Kasumi-1 (cell line): Measurements from ENCODE around the gene MCF2L2.
"Not testable (repeated sequence)": the region's sequence is repeated elsewhere in the genome, so short reads cannot be mapped to it uniquely, and the experiment has no call there.

Experiments used
- DNase-seq, 2 experiments: peaks; one replicate each; lab custom pipeline; 2025; lab: John Stamatoyannopoulos, UW

Gene MCF2L2

GRCh38 chr3:183167975-183168374, 260.4 kb downstream of the MCF2L2 start:
- not testable (repeated sequence) for DNase-seq

GRCh38 chr3:183163563-183163962, 264.9 kb downstream of the MCF2L2 start:
- no peak for DNase-seq

- no peak for DNase-seq
Observed at GRCh38 chr3:183161552-183162336, 266.7 kb downstream of the MCF2L2 start.

- DNase-seq = no peak
Observed at GRCh38 chr3:183160616-183161015, 267.8 kb downstream of the MCF2L2 start.

- DNase-seq = peak; percentile 48 to 55
Observed at GRCh38 chr3:183159333-183159732, 269.1 kb downstream of the MCF2L2 start.

- no peak for DNase-seq
Observed at GRCh38 chr3:183158551-183159006, 269.8 kb downstream of the MCF2L2 start.

- DNase-seq = no peak
Observed at GRCh38 chr3:183158113-183158512, 270.3 kb downstream of the MCF2L2 start.

GRCh38 chr3:183156266-183156665, 272.2 kb downstream of the MCF2L2 start:
- no peak for DNase-seq

- DNase-seq = no peak
Observed at GRCh38 chr3:183155499-183155898, 272.9 kb downstream of the MCF2L2 start.

- DNase-seq = no peak
Observed at GRCh38 chr3:183153210-183153950, 275.0 kb downstream of the MCF2L2 start.

- DNase-seq = peak in 1 of 2 experiments; percentile 16
Observed at GRCh38 chr3:183151821-183152351, 276.5 kb downstream of the MCF2L2 start.

GRCh38 chr3:183151086-183151485, 277.3 kb downstream of the MCF2L2 start:
- no peak for DNase-seq

GRCh38 chr3:183149915-183150750, 278.3 kb downstream of the MCF2L2 start:
- DNase-seq = no peak

- no peak for DNase-seq
Observed at GRCh38 chr3:183148056-183148455, 280.4 kb downstream of the MCF2L2 start.

GRCh38 chr3:183144363-183144762, 284.1 kb downstream of the MCF2L2 start:
- DNase-seq = no peak

GRCh38 chr3:183142199-183142598, 286.2 kb downstream of the MCF2L2 start:
- DNase-seq = no peak

- no peak for DNase-seq
Observed at GRCh38 chr3:183134844-183135243, 293.6 kb downstream of the MCF2L2 start.

GRCh38 chr3:183132409-183132808, 296.0 kb downstream of the MCF2L2 start:
- DNase-seq = no peak

GRCh38 chr3:183131735-183132134, 296.7 kb downstream of the MCF2L2 start:
- no peak for DNase-seq

- no peak for DNase-seq
Observed at GRCh38 chr3:183131186-183131725, 297.2 kb downstream of the MCF2L2 start.

GRCh38 chr3:183129243-183129642, 299.2 kb downstream of the MCF2L2 start:
- DNase-seq = no peak

GRCh38 chr3:183128709-183129108, 299.7 kb downstream of the MCF2L2 start:
- no peak for DNase-seq
